Large intestine (tissue), 3 donors: ENCODE data around the gene RABEP2. TPM values are rescaled to one million over a fixed set of nuclear protein-coding genes. Genes with fewer than 3 reads are reported as not detected.

Experiments
- DNase-seq, 2 donors: peaks; one replicate each; pipeline versions ENCODE4 v3.0.0 to v3.0.0-alpha.2; 2013
- H3K27ac ChIP-seq: one replicate; pipeline ENCODE4 v1.5.1; 2013; ENCODE audit warnings: low read length
- H3K27me3 ChIP-seq: 2 replicates; pipeline ENCODE4 v1.6.1; 2013; ENCODE audit warnings: low read length; ENCODE audit not compliant: control insufficient read depth, insufficient read depth
- H3K36me3 ChIP-seq: 2 replicates; pipeline ENCODE4 v1.6.1; 2013; ENCODE audit warnings: low read length; ENCODE audit not compliant: control insufficient read depth, insufficient read depth
- H3K4me1 ChIP-seq: one replicate; pipeline ENCODE4 v1.6.1; 2013; ENCODE audit warnings: low read length; ENCODE audit not compliant: control insufficient read depth, insufficient read depth
- H3K4me3 ChIP-seq: one replicate; pipeline ENCODE4 v1.5.1; 2013; ENCODE audit warnings: low read length
- H3K9me3 ChIP-seq: one replicate; pipeline ENCODE4 v1.6.1; 2013; ENCODE audit warnings: mild to moderate bottlenecking, low read depth, low read length, moderate library complexity; ENCODE audit not compliant: control insufficient read depth
- WGBS: methylation state at CpG from one replicate; pipeline ENCODE4 v1.1.5; 2013; ENCODE audit warnings: low lambda C conversion rate; ENCODE audit not compliant: insufficient coverage; 5-methylcytosine and 5-hydroxymethylcytosine counted together
- polyA plus RNA-seq: library from polyadenylated mRNA; unstranded; fragments of 120-200 nt; gene quantifications from one replicate; pipeline ENCODE4 v1.2.1, GENCODE V29; 2013

RABEP2 gene
- polyA plus RNA-seq, 1 donor = 30.6 TPM

- Histone ChIP-seq H3K9me3 (peaks cover 3% of the 10 kb centered on the region), H3K4me1 (peaks cover 9% of the 10 kb centered on the region), H3K27ac (no peak overlapping the region), H3K36me3 (peaks cover 2% of the 10 kb centered on the region), H3K4me3 (peak overlapping the region; percentile 47), H3K27me3 (peaks cover 16% of the 10 kb centered on the region)
- WGBS = no CpG with 5 or more reads among the region's 66 CpGs
- DNase-seq = peak; percentile 57 to 81
Observed at GRCh38 chr16:28879841-28880588, 45.0 kb downstream of the RABEP2 start.

- H3K27ac ChIP-seq = no peak overlapping the region
- WGBS = no CpG with 5 or more reads among the region's 27 CpGs
- H3K27me3 ChIP-seq = peaks cover 16% of the 10 kb centered on the region
Observed at GRCh38 chr16:28879261-28879840, 45.7 kb downstream of the RABEP2 start.

GRCh38 chr16:28878083-28878926 is 46.7 kb downstream of the RABEP2 start, which contains the start of gene ATP2A1:
TSS of gene ATP2A1 (plus strand) at chr16:28878488. CDS start at chr16:28878672, 184 bp downstream.
- Histone ChIP-seq H3K27ac (no peak within 1 kb of the TSS), H3K4me3 (peak within 1 kb of the TSS; percentile 47), H3K36me3 (peaks cover 14% of the 10 kb centered on the region), H3K9me3 (peaks cover 3% of the 10 kb centered on the region), H3K27me3 (peaks cover 16% of the 10 kb centered on the region), H3K4me1 (peaks cover 9% of the 10 kb centered on the region)
- no CpG with 5 or more reads among the region's 25 CpGs for WGBS
- DNase-seq = no peak

More at GRCh38 chr16:28879261-28879840, 45.7 kb downstream of the RABEP2 start:
- no peak for DNase-seq
- peaks cover 5% of the 10 kb centered on the region for H3K36me3 ChIP-seq
- peaks cover 3% of the 10 kb centered on the region for H3K9me3 ChIP-seq
- H3K4me3 ChIP-seq = peak overlapping the region; percentile 47
- H3K4me1 ChIP-seq = peaks cover 9% of the 10 kb centered on the region

GRCh38 chr16:28877655-28878000 is 47.4 kb downstream of the RABEP2 start:
- Histone ChIP-seq H3K36me3 (peaks cover 20% of the 10 kb centered on the region), H3K27ac (no peak overlapping the region), H3K27me3 (peaks cover 16% of the 10 kb centered on the region), H3K4me1 (peaks cover 9% of the 10 kb centered on the region), H3K9me3 (peaks cover 3% of the 10 kb centered on the region), H3K4me3 (no peak overlapping the region)
- no peak for DNase-seq
- WGBS = no CpG with 5 or more reads among the region's 2 CpGs

- peaks cover 9% of the 10 kb centered on the region for H3K4me1 ChIP-seq
- H3K9me3 ChIP-seq = peaks cover 3% of the 10 kb centered on the region
- peaks cover 25% of the 10 kb centered on the region for H3K36me3 ChIP-seq
- peaks cover 16% of the 10 kb centered on the region for H3K27me3 ChIP-seq
- no peak overlapping the region for H3K27ac ChIP-seq
- H3K4me3 ChIP-seq = no peak overlapping the region
- DNase-seq = no peak
- WGBS = 60% methylated on average over 1 of the region's 12 CpGs
Observed at GRCh38 chr16:28876973-28877654, 47.9 kb downstream of the RABEP2 start.

- Histone ChIP-seq H3K27ac (no peak overlapping the region), H3K4me3 (no peak overlapping the region), H3K27me3 (peaks cover 16% of the 10 kb centered on the region), H3K4me1 (peaks cover 9% of the 10 kb centered on the region), H3K9me3 (peaks cover 3% of the 10 kb centered on the region), H3K36me3 (peaks cover 35% of the 10 kb centered on the region)
- DNase-seq = no peak
- no CpG with 5 or more reads among the region's 17 CpGs for WGBS
Observed at GRCh38 chr16:28876019-28876659, 48.9 kb downstream of the RABEP2 start.

GRCh38 chr16:28875134-28876018 is 49.7 kb downstream of the RABEP2 start:
- peaks cover under 1% of the 10 kb centered on the region for H3K9me3 ChIP-seq
- H3K4me3 ChIP-seq = no peak overlapping the region
- H3K27me3 ChIP-seq = peaks cover 11% of the 10 kb centered on the region
- peaks cover 8% of the 10 kb centered on the region for H3K4me1 ChIP-seq
- DNase-seq = no peak
- H3K36me3 ChIP-seq = peaks cover 42% of the 10 kb centered on the region
- H3K27ac ChIP-seq = no peak overlapping the region
- WGBS = no CpG with 5 or more reads among the region's 13 CpGs

- H3K4me1 ChIP-seq = peaks cover 2% of the 10 kb centered on the region
- H3K36me3 ChIP-seq = peaks cover 52% of the 10 kb centered on the region
- H3K4me3 ChIP-seq = no peak overlapping the region
- no CpG with 5 or more reads among the region's 6 CpGs for WGBS
- H3K27ac ChIP-seq = no peak overlapping the region
- H3K9me3 ChIP-seq = no peaks in the 10 kb centered on the region
- DNase-seq = no peak
- H3K27me3 ChIP-seq = peaks cover 6% of the 10 kb centered on the region
Observed at GRCh38 chr16:28874406-28874805, 50.6 kb downstream of the RABEP2 start.

GRCh38 chr16:28873543-28874201 is 51.4 kb downstream of the RABEP2 start:
- Histone ChIP-seq H3K9me3 (no peaks in the 10 kb centered on the region), H3K27me3 (peaks cover under 1% of the 10 kb centered on the region), H3K27ac (no peak overlapping the region), H3K36me3 (peaks cover 59% of the 10 kb centered on the region), H3K4me1 (no peaks in the 10 kb centered on the region), H3K4me3 (no peak overlapping the region)
- WGBS = 100% methylated on average over 1 of the region's 18 CpGs
- no peak for DNase-seq
